HAP-1 (cell line): ENCODE data around the gene RHOXF2.
"Not testable (repeated sequence)": the region's sequence is repeated elsewhere in the genome, so short reads cannot be mapped to it uniquely, and the experiment has no call there.

ENCODE experiments used
- DNase-seq, 2 experiments: peaks; one replicate each; pipeline ENCODE4 v3.0.0-alpha.2; 2016 to 2020; ENCODE audit warnings: low spot score in 2 of 2
- H3K27me3 ChIP-seq: fragments of 250-450 bp; sonication (Bioruptor Pico); 2 replicates; pipeline ENCODE4 v1.5.1; 2020; ENCODE audit warnings: low read depth, mild to moderate bottlenecking, moderate library complexity
- H3K36me3 ChIP-seq: fragments of 250-450 bp; sonication (Bioruptor Pico); replicated peaks from 2 replicates; pipeline ENCODE4 v1.5.1; 2020; ENCODE audit warnings: mild to moderate bottlenecking
- H3K4me1 ChIP-seq: fragments of 250-450 bp; sonication (Bioruptor Pico); 2 replicates; pipeline ENCODE4 v1.5.1; 2020; ENCODE audit warnings: mild to moderate bottlenecking
- H3K4me3 ChIP-seq: fragments of 250-450 bp; sonication (Bioruptor Pico); 2 replicates; pipeline ENCODE4 v1.5.1; 2020; ENCODE audit warnings: mild to moderate bottlenecking, moderate library complexity
- H3K9me3 ChIP-seq: fragments of 250-450 bp; sonication (Bioruptor Pico); 2 replicates; pipeline ENCODE4 v1.5.1; 2020; ENCODE audit warnings: mild to moderate bottlenecking, moderate library complexity
- in situ Hi-C: fragments of 300-500 bp; cut with MboI; formaldehyde crosslinking; loops from 3 replicates; pipeline ENCODE4 v1.14.3; 2020; ENCODE audit warnings: low sequenced_read_pairs, inconsistent platforms, mixed read lengths

RHOXF2 gene

GRCh38 chrX:120158313-120158712 lies at the start of gene RHOXF2:
RHOXF2 (plus strand) TSS chrX:120158613; CDS start chrX:120158751, 138 bp downstream.
- DNase-seq, H3K36me3 ChIP-seq, H3K4me3 ChIP-seq, H3K27me3 ChIP-seq, in situ Hi-C loops, H3K9me3 ChIP-seq, H3K4me1 ChIP-seq: not testable (repeated sequence)

GRCh38 chrX:120109378-120109777 lies 49.0 kb upstream of the RHOXF2 start:
- no peaks in the 10 kb centered on the region for H3K36me3 ChIP-seq
- no peak overlapping the region for H3K4me3 ChIP-seq
- in situ Hi-C loops, result no loop called here
- no peaks in the 10 kb centered on the region for H3K4me1 ChIP-seq
- H3K27me3 ChIP-seq, result no peaks in the 10 kb centered on the region
- no peak for DNase-seq
- no peaks in the 10 kb centered on the region for H3K9me3 ChIP-seq

- H3K27me3 ChIP-seq, result no peaks in the 10 kb centered on the region
- H3K9me3 ChIP-seq, result no peaks in the 10 kb centered on the region
- no peaks in the 10 kb centered on the region for H3K4me1 ChIP-seq
- H3K4me3 ChIP-seq, result no peak overlapping the region
- in situ Hi-C loops, result no loop called here
- no peaks in the 10 kb centered on the region for H3K36me3 ChIP-seq
- no peak for DNase-seq
Measured at GRCh38 chrX:120111611-120112010, 46.8 kb upstream of the RHOXF2 start.

GRCh38 chrX:120115438-120115963 lies 42.9 kb upstream of the RHOXF2 start, which contains the start of gene RHOXF1:
RHOXF1 (minus strand) TSS chrX:120115913; CDS start chrX:120115862, 51 bp downstream.
- no peak for DNase-seq
- H3K4me1 ChIP-seq, result no peaks in the 10 kb centered on the region
- H3K9me3 ChIP-seq, result no peaks in the 10 kb centered on the region
- H3K4me3 ChIP-seq, result no peak within 1 kb of the TSS
- no peaks in the 10 kb centered on the region for H3K36me3 ChIP-seq
- no peaks in the 10 kb centered on the region for H3K27me3 ChIP-seq
- in situ Hi-C loops, result no loop called here

- DNase-seq, result no peak
- Histone ChIP-seq H3K4me1 (no peaks in the 10 kb centered on the region), H3K4me3 (no peak overlapping the region), H3K9me3 (no peaks in the 10 kb centered on the region), H3K27me3 (no peaks in the 10 kb centered on the region), H3K36me3 (no peaks in the 10 kb centered on the region)
- in situ Hi-C loops, result no loop called here
Measured at GRCh38 chrX:120120223-120120622, 38.2 kb upstream of the RHOXF2 start.

GRCh38 chrX:120125444-120125843 lies 33.0 kb upstream of the RHOXF2 start:
- no peak overlapping the region for H3K4me3 ChIP-seq
- in situ Hi-C loops, result loop anchor here (25.0 kb wide), 2 partner anchors 338 to 613 kb away; partner anchors contain the start of gene RPL39
- H3K27me3 ChIP-seq, result no peaks in the 10 kb centered on the region
- peaks cover 19% of the 10 kb centered on the region for H3K4me1 ChIP-seq
- H3K9me3 ChIP-seq, result no peaks in the 10 kb centered on the region
- DNase-seq, result no peak
- H3K36me3 ChIP-seq, result no peaks in the 10 kb centered on the region

- not testable (repeated sequence) for H3K27me3 ChIP-seq, H3K9me3 ChIP-seq, DNase-seq, H3K4me3 ChIP-seq, H3K36me3 ChIP-seq
- in situ Hi-C loops, result loop anchor here (25.0 kb wide), 2 partner anchors 341 to 616 kb away; partner anchors contain the start of gene RPL39
- H3K4me1 ChIP-seq, result peaks cover 23% of the 10 kb centered on the region
Measured at GRCh38 chrX:120128306-120128846, 30.0 kb upstream of the RHOXF2 start.

- no peak for DNase-seq
- no peaks in the 10 kb centered on the region for H3K36me3 ChIP-seq
- no peaks in the 10 kb centered on the region for H3K27me3 ChIP-seq
- H3K4me1 ChIP-seq, result peaks cover 4% of the 10 kb centered on the region
- in situ Hi-C loops, result loop anchor here (25.0 kb wide), 2 partner anchors 349 to 624 kb away; partner anchors contain the start of gene RPL39
- H3K4me3 ChIP-seq, result no peak overlapping the region
- H3K9me3 ChIP-seq, result no peaks in the 10 kb centered on the region
Measured at GRCh38 chrX:120136128-120136527, 22.3 kb upstream of the RHOXF2 start.

GRCh38 chrX:120136840-120137239 lies 21.6 kb upstream of the RHOXF2 start:
- in situ Hi-C loops, result loop anchor here (25.0 kb wide), 2 partner anchors 350 to 625 kb away; partner anchors contain the start of gene RPL39
- no peaks in the 10 kb centered on the region for H3K9me3 ChIP-seq
- H3K36me3 ChIP-seq, result no peaks in the 10 kb centered on the region
- no peak for DNase-seq
- H3K4me1 ChIP-seq, result peaks cover 4% of the 10 kb centered on the region
- no peak overlapping the region for H3K4me3 ChIP-seq
- no peaks in the 10 kb centered on the region for H3K27me3 ChIP-seq

GRCh38 chrX:120137439-120137838 lies 21.0 kb upstream of the RHOXF2 start:
- DNase-seq, result no peak
- in situ Hi-C loops, result loop anchor here (25.0 kb wide), 2 partner anchors 350 to 625 kb away; partner anchors contain the start of gene RPL39
- no peaks in the 10 kb centered on the region for H3K27me3 ChIP-seq
- peaks cover 4% of the 10 kb centered on the region for H3K4me1 ChIP-seq
- no peak overlapping the region for H3K4me3 ChIP-seq
- H3K36me3 ChIP-seq, result no peaks in the 10 kb centered on the region
- H3K9me3 ChIP-seq, result no peaks in the 10 kb centered on the region

GRCh38 chrX:120140293-120140981 lies 18.0 kb upstream of the RHOXF2 start:
- Histone ChIP-seq H3K4me1 (peaks cover 14% of the 10 kb centered on the region), H3K9me3 (no peaks in the 10 kb centered on the region), H3K4me3 (no peak overlapping the region), H3K27me3 (no peaks in the 10 kb centered on the region), H3K36me3 (no peaks in the 10 kb centered on the region)
- in situ Hi-C loops, result loop anchor here (25.0 kb wide), 2 partner anchors 353 to 628 kb away; partner anchors contain the start of gene RPL39
- DNase-seq, result no peak

GRCh38 chrX:120144178-120144844 lies 14.1 kb upstream of the RHOXF2 start:
- in situ Hi-C loops, result loop anchor here (25.0 kb wide), 2 partner anchors 357 to 632 kb away; partner anchors contain the start of gene RPL39
- no peaks in the 10 kb centered on the region for H3K9me3 ChIP-seq
- DNase-seq, result peak; percentile 16 to 74
- H3K36me3 ChIP-seq, result no peaks in the 10 kb centered on the region
- H3K4me3 ChIP-seq, result no peak overlapping the region
- peaks cover 14% of the 10 kb centered on the region for H3K4me1 ChIP-seq
- H3K27me3 ChIP-seq, result no peaks in the 10 kb centered on the region

- no peak overlapping the region for H3K4me3 ChIP-seq
- H3K36me3 ChIP-seq, result no peaks in the 10 kb centered on the region
- in situ Hi-C loops, result loop anchor here (25.0 kb wide), 2 partner anchors 358 to 633 kb away; partner anchors contain the start of gene RPL39
- no peak for DNase-seq
- no peaks in the 10 kb centered on the region for H3K27me3 ChIP-seq
- H3K4me1 ChIP-seq, result peaks cover 11% of the 10 kb centered on the region
- H3K9me3 ChIP-seq, result no peaks in the 10 kb centered on the region
Measured at GRCh38 chrX:120145295-120145925, 13.0 kb upstream of the RHOXF2 start.
